ENCODE results near the gene PACS2.

GRCh38 chr14:105412771-105413543 lies 98.4 kb downstream of the PACS2 start:
- no peak for TF ChIP-seq CTCF (IDR thresholded peaks at IDR 0.05)
- TF ChIP-seq ZFX (IDR thresholded peaks at IDR 0.05; ENCODE audit: borderline replicate concordance): no peak
